Spinal cord (tissue), 10 donors: ENCODE results near the gene FBN2. TPM values are rescaled to one million over a fixed set of nuclear protein-coding genes. Genes with fewer than 3 reads are reported as not detected.

ENCODE experiments used
- DNase-seq, 6 donors: peaks; one replicate each; pipeline versions ENCODE4 v3.0.0 to v3.0.0-alpha.2; 2013 to 2015; ENCODE audit warnings: low spot score in 6 of 6, low read depth in 4 of 6
- H3K27ac ChIP-seq: one replicate; pipeline ENCODE4 v1.5.1; 2013; ENCODE audit warnings: low read depth, low read length, control low read depth
- H3K27me3 ChIP-seq: one replicate; pipeline ENCODE4 v1.6.1; 2013; ENCODE audit warnings: low read length; ENCODE audit not compliant: control insufficient read depth, insufficient read depth
- H3K36me3 ChIP-seq: one replicate; pipeline ENCODE4 v1.6.1; 2013; ENCODE audit warnings: low read length; ENCODE audit not compliant: control insufficient read depth, insufficient read depth
- H3K4me1 ChIP-seq: one replicate; pipeline ENCODE4 v1.6.1; 2013; ENCODE audit warnings: low read length; ENCODE audit not compliant: control insufficient read depth, insufficient read depth
- H3K4me3 ChIP-seq: one replicate; pipeline ENCODE4 v1.5.1; 2013; ENCODE audit warnings: low read depth, low read length, control low read depth
- H3K9me3 ChIP-seq: one replicate; pipeline ENCODE4 v1.6.1; 2013; ENCODE audit warnings: low read length; ENCODE audit not compliant: control insufficient read depth, insufficient read depth
- WGBS: methylation state at CpG from one replicate; pipeline ENCODE4 v1.1.5; 2013; ENCODE audit warnings: missing lambda C conversion rate; ENCODE audit not compliant: insufficient coverage; 5-methylcytosine and 5-hydroxymethylcytosine counted together
- polyA plus RNA-seq, 2 donors: library from polyadenylated mRNA; unstranded; fragments of 120-200 nt; gene quantifications; one replicate each; pipeline ENCODE4 v1.2.1, GENCODE V29; 2013; ENCODE audit not compliant: insufficient read length in 2 of 2
- total RNA-seq, 2 donors: library from RNA; depleted of rRNA in 1 of 2; stranded (reverse); fragments of 120-200 nt in 1 of 2; fragments of >200 nt in 1 of 2; gene quantifications; one replicate each; pipeline versions ENCODE4 v1.2.3 to v1.2.4, GENCODE V29; 2013 to 2014
- donor health status: healthy.

The FBN2 gene
- total and polyA plus RNA-seq, 4 donors, result 11.9 to 134 (median 59.4) TPM

DNA sequence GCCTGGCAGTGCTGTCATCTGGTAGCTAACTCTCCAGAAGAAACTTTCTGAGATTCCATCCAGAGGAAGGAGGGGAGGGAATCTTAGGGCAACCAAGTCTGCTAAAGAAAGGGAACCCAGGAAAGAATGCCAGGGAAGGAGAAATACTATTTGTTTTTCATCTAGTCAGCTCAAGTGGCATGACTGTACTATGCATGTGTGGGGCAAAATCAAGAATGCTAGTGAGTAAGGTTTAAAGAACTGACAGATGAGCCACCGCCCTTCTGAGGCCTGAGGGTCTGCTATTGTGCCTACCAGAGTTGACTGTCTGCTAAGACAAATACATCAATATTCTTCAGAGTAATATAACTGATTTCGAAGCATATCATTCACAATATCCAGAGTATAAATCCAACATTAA is 250.3 kb downstream of the FBN2 start:
- H3K27me3 ChIP-seq, result no peaks in the 10 kb centered on the region
- no peaks in the 10 kb centered on the region for H3K9me3 ChIP-seq
- 100% methylated on average over 2 of the region's 2 CpGs for WGBS
- no peak overlapping the region for H3K27ac ChIP-seq
- no peaks in the 10 kb centered on the region for H3K4me1 ChIP-seq
- no peak overlapping the region for H3K4me3 ChIP-seq
- no peaks in the 10 kb centered on the region for H3K36me3 ChIP-seq
- DNase-seq, result no peak

GRCh38 chr5:128284236-128284635 is 253.8 kb downstream of the FBN2 start:
- no peaks in the 10 kb centered on the region for H3K9me3 ChIP-seq
- H3K36me3 ChIP-seq, result no peaks in the 10 kb centered on the region
- H3K27me3 ChIP-seq, result no peaks in the 10 kb centered on the region
- no peaks in the 10 kb centered on the region for H3K4me1 ChIP-seq
- WGBS, result 100% methylated on average over 1 of the region's 2 CpGs
- no peak overlapping the region for H3K27ac ChIP-seq
- no peak overlapping the region for H3K4me3 ChIP-seq
- no peak for DNase-seq

DNA sequence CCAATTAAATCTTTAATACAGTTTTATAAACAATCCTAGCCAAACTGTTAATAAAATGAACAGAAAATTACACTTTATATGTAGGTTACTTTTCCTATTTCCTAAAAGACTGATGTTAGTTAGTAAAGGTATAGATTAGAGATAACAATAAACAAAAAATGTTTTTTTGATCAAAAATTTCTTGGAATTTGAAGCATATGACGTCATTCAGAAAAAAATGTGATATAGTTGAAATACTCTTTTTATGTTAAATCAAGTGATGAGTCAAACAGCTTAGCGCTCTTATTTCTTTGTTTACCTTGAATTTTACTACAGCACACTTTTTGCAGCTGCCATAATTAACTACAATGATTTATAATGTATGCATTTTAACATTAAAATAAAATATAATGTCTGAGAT is 258.7 kb downstream of the FBN2 start:
- whole genome bisulfite sequencing, result no CpG with 5 or more reads among the region's 2 CpGs

DNA sequence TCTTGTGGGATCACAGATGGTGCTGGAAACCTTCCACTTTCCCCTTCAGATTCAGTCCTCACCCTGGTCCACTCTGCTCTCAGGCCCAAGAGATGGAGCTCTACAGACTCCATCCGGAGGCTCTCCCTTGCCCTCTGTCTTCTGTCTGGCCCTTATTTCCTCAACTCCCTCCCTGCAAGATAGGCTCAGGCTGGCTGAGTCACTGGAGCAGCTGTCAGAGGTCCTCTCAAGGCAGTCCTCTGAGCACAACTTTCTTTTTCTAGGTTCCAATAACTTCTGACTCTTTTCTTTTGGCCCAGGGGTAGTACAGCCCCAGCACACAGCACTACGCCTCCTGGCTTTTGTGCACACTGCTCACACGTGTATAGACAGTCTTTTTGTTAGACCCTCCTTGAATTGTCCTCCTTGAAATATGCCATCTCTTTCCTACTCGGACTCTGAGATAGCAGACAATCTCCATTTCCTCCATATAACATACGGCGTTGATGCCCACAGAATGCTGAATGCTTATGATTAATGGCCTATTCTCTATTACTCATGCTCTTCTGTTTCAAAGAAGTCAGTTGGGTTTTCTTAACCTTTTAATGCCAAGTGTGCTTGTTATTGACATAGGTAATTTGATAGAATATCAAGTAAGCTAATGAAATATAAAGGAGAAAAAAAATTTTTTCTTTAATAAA is 261.4 kb downstream of the FBN2 start:
- 78% methylated on average over 3 of the region's 6 CpGs for WGBS
- no peaks in the 10 kb centered on the region for H3K9me3 ChIP-seq
- no peak overlapping the region for H3K27ac ChIP-seq
- H3K27me3 ChIP-seq, result no peaks in the 10 kb centered on the region
- no peak for DNase-seq
- no peak overlapping the region for H3K4me3 ChIP-seq
- H3K36me3 ChIP-seq, result no peaks in the 10 kb centered on the region
- no peaks in the 10 kb centered on the region for H3K4me1 ChIP-seq

More for the DNA sequence above, 258.7 kb downstream of the FBN2 start:
- Histone ChIP-seq H3K4me1 (no peaks in the 10 kb centered on the region), H3K9me3 (no peaks in the 10 kb centered on the region), H3K27me3 (no peaks in the 10 kb centered on the region), H3K4me3 (no peak overlapping the region), H3K36me3 (no peaks in the 10 kb centered on the region), H3K27ac (no peak overlapping the region)
- no peak for DNase-seq

DNA sequence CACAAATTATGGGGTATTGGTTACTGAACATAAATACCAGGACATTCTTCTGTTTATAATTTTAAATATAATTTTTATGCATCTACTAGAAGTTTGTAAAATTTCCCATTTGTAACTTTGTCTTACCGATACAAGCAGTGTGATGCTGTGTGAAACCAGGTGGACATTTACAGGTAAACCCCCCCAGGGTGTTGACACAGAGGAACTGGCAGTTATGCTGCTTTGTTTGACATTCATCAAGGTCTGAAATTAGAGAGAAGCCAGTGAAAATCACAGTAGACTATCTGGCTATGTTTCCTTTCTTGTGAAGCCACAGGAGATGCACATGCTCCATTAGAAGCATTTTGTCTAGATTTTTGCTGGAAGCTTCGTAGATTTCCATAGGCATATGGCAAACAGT is 263.6 kb downstream of the FBN2 start:
- DNase-seq, result no peak
- Histone ChIP-seq H3K9me3 (no peaks in the 10 kb centered on the region), H3K4me1 (no peaks in the 10 kb centered on the region), H3K27me3 (no peaks in the 10 kb centered on the region), H3K36me3 (no peaks in the 10 kb centered on the region), H3K4me3 (no peak overlapping the region), H3K27ac (no peak overlapping the region)
- WGBS, result no CpG with 5 or more reads among the region's 2 CpGs

DNA sequence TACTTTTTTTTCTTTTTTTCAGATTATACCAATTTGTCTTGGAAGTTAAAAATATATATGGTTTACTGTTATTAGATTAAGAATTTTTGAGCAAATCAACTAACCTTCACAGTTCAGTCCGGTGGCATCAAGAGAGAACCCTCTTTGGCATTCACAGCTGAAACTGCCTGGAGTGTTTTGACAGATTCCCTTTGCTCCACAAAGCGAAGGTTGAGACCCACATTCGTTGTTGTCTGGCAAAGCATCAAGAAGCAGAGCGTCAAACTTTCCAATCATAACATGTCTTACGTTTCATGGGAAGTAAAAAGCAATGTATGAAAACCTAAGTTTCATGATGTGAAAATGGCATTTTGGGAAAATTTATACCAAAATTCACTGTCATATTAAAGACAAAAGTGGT is 264.3 kb downstream of the FBN2 start:
- H3K4me3 ChIP-seq, result no peak overlapping the region
- 80% methylated on average over 1 of the region's 5 CpGs for WGBS
- DNase-seq, result no peak
- no peaks in the 10 kb centered on the region for H3K27me3 ChIP-seq
- no peaks in the 10 kb centered on the region for H3K9me3 ChIP-seq
- no peaks in the 10 kb centered on the region for H3K36me3 ChIP-seq
- no peaks in the 10 kb centered on the region for H3K4me1 ChIP-seq
- H3K27ac ChIP-seq, result no peak overlapping the region

DNA sequence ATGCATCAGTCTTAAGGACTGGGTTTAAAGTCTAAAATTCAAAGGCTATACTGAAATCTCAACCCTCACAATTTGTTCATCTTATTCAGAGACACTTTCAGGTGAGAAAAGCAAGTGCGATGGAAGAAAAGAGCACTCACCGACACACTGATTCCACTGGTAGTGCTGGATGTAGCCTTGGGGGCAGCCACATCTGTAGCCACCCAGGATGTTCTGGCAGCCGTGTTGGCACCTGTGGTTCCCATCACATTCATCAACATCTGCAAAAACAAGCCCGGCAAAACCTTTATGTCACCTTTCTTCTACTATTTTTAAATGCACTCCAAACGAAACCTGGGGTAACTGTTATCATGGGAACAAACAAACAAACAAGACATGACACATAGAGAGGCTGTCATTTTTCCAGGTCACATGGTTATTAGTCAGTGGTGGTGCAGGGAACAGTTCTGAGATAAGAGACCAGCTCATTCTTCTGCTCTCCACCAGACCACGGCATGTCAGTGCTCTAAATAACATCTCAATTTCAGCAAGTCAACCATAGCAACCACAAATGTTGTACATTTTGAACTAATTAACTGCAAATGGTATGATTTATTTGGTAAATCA is 266.1 kb downstream of the FBN2 start:
- DNase-seq, result no peak
- Histone ChIP-seq H3K4me3 (no peak overlapping the region), H3K36me3 (no peaks in the 10 kb centered on the region), H3K27me3 (no peaks in the 10 kb centered on the region), H3K4me1 (no peaks in the 10 kb centered on the region), H3K27ac (no peak overlapping the region), H3K9me3 (no peaks in the 10 kb centered on the region)
- 69% methylated on average over 5 of the region's 6 CpGs for WGBS

DNA sequence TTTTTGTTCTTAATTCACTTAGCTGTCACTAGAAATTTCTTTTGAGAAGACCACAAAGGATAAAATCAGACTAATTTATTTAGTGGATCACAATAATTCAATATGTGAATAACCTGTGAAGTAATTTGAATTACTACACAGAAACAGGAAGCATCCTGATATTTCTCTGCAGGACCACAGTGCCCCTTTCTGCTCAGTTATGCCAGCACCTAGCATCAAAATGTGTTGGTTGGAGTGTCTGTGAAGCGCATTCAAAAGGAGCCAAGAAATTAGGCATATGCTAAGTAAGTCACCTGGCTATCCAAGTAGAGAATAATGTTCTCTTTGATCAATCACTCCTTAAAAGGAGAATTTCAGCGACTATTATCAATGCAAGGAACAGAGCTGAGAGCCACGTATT is 267.0 kb downstream of the FBN2 start:
- H3K4me3 ChIP-seq, result no peak overlapping the region
- H3K4me1 ChIP-seq, result no peaks in the 10 kb centered on the region
- H3K27ac ChIP-seq, result no peak overlapping the region
- H3K36me3 ChIP-seq, result no peaks in the 10 kb centered on the region
- no peaks in the 10 kb centered on the region for H3K9me3 ChIP-seq
- no peak for DNase-seq
- no peaks in the 10 kb centered on the region for H3K27me3 ChIP-seq
- WGBS, result no CpG with 5 or more reads among the region's 3 CpGs

- WGBS, result 92% methylated on average over 1 of the region's 3 CpGs
- Histone ChIP-seq H3K36me3 (no peaks in the 10 kb centered on the region), H3K27me3 (no peaks in the 10 kb centered on the region), H3K4me1 (peaks cover 5% of the 10 kb centered on the region), H3K9me3 (no peaks in the 10 kb centered on the region), H3K4me3 (no peak overlapping the region), H3K27ac (no peak overlapping the region)
- peak in 1 of 6 donors; percentile 64 for DNase-seq
Observed at GRCh38 chr5:128264564-128265360, 273.3 kb downstream of the FBN2 start.
